Measurements from ENCODE around the gene ABCA7. TPM values are rescaled to one million over a fixed set of nuclear protein-coding genes. Genes with fewer than 3 reads are reported as not detected.

ABCA7 gene
- total and polyA plus RNA-seq, 12 donors, result 2.1 to 109 (median 18.8) TPM

DNA sequence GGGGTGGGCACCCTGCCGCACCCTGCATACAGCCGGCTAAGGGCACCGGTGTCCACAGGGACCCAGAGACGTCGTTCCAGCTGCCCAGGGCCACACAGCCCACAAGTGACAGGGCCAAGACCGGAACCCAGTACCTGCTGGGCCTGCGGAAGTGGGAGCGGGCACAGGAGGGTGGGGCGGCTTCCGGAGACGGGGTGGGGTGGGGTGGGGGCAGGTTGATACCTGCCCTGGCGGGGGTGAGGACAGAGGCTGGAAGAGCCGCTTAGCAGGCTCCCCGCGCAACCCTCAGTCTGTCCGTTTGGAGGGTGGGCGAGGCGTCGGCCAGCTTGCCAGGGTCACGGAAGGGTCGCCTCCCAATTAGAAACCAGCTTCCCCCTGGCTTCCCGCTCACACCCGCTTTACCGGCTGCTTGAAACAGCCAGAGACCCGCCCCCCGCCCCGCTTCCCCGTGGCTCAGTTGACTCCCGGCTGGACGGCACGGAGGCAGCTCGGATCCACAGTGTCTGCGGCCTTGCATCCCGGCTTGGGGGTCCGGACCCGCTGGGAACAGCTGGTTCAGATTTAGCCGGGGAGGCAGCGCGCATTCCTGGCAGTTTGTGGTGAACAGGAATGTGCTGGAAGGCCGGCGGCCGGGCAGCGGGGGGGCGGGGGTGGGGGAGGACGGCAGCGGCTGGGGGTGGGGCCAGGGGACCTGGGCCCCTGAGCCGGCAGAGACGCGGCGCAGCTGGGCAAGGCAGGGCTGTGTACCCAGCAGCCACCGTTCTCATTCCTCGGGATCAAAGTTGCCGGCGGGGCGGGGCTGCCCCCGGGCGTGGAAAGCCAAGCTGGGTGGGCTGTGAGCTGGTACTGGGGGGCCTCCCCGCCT, 11.6 kb upstream of the ABCA7 start:
- H3K4me3 ChIP-seq, result peak overlapping the region in 2 of 4 donors; percentile 9 to 68
- H3K27ac ChIP-seq, result peak overlapping the region in 4 of 5 donors; percentile 35 to 92 (median 66)
- DNase-seq, result peak in 6 of 7 donors; percentile 57 to 84 (median 72)
- no peaks in the 10 kb centered on the region for H3K9me3 ChIP-seq (replicated peaks in 1 of 3)
- H3K4me1 ChIP-seq (replicated peaks in 1 of 2), result peaks cover 0 to 10% of the 10 kb centered on the region in 2 donors
- H3K27me3 ChIP-seq, result no peaks in the 10 kb centered on the region
- WGBS, 4 donors, result 13 to 28% (median 14%) methylated on average over 16 to 58 of the region's 58 CpGs
- H3K36me3 ChIP-seq (replicated peaks in 1 of 2), result peaks cover 0 to 12% of the 10 kb centered on the region in 2 donors
- intact Hi-C loops (cut with DNase I), result no loop called here
- TF ChIP-seq, protein P1, sequence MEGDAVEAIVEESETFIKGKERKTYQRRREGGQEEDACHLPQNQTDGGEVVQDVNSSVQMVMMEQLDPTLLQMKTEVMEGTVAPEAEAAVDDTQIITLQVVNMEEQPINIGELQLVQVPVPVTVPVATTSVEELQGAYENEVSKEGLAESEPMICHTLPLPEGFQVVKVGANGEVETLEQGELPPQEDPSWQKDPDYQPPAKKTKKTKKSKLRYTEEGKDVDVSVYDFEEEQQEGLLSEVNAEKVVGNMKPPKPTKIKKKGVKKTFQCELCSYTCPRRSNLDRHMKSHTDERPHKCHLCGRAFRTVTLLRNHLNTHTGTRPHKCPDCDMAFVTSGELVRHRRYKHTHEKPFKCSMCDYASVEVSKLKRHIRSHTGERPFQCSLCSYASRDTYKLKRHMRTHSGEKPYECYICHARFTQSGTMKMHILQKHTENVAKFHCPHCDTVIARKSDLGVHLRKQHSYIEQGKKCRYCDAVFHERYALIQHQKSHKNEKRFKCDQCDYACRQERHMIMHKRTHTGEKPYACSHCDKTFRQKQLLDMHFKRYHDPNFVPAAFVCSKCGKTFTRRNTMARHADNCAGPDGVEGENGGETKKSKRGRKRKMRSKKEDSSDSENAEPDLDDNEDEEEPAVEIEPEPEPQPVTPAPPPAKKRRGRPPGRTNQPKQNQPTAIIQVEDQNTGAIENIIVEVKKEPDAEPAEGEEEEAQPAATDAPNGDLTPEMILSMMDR (IDR thresholded peaks at IDR 0.05), result no peak
- peak in 1 of 2 donors; percentile 24 for TF ChIP-seq POLR2A (IDR thresholded peaks at IDR 0.05)

DNA sequence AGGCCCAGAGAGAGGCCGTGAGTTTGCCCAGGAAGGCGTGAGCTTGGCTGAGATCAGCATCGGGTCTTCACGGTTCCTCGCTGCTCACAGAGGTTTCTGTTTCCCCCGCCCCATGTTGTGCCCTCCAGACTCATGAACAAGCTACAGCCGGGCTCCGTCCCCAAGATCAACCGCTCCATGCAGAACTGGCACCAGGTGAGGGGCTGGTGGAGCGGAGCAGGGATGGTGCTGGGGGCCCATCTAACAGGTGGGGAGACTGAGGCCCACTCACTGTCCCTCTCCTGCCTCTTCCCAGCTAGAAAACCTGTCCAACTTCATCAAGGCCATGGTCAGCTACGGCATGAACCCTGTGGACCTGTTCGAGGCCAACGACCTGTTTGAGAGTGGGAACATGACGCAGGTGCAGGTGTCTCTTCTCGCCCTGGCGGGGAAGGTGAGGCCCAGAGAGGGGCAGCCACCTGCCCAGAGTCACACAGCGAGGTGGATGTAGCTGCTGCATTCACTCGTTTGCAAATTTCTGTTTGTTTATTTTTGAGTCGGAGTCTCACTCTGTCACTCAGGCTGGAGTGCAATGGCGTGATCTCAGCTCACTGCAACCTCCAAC, 7.5 kb upstream of the ABCA7 start:
- intact Hi-C loops (cut with DNase I), result no loop called here
- Histone ChIP-seq H3K4me1 (replicated peaks in 1 of 2) (peaks cover 0 to 3% of the 10 kb centered on the region in 2 donors), H3K4me3 (no peak overlapping the region), H3K27ac (no peak overlapping the region), H3K36me3 (replicated peaks in 1 of 2) (peaks cover 0 to 30% of the 10 kb centered on the region in 2 donors), H3K27me3 (no peaks in the 10 kb centered on the region), H3K9me3 (replicated peaks in 1 of 3) (no peaks in the 10 kb centered on the region)
- no peak for DNase-seq
- WGBS, 4 donors, result 79 to 89% (median 84%) methylated on average over 14 to 20 of the region's 20 CpGs
- TF ChIP-seq, protein P1 (IDR thresholded peaks at IDR 0.05), result no peak
- no peak for TF ChIP-seq POLR2A (IDR thresholded peaks at IDR 0.05)

DNA sequence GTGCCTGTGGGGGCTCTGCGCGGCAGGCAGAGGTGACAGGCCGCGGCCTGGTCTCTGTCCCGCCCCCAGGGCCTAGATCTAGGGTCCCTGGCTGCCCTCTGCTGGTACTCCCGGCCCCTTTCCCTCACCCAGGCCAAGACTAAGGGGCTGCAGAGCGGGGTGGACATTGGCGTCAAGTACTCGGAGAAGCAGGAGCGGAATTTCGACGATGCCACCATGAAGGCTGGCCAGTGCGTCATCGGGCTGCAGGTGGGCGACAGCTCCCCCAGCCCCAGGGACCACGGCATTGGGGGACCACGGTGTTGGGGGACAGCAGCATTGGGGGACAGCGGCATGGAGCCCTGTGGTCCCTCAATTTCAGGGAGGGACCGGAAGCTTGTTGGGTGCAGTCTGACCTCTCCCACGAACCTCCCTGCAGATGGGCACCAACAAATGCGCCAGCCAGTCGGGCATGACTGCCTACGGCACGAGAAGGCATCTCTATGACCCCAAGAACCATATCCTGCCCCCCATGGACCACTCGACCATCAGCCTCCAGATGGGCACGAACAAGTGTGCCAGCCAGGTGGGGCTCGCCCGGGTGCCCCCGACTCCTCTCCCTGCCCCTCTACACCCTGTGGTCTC, 3.8 kb upstream of the ABCA7 start:
- WGBS, 4 donors, result 83 to 89% (median 86%) methylated on average over 24 to 29 of the region's 29 CpGs
- H3K36me3 ChIP-seq (replicated peaks in 1 of 2), result peaks cover 0 to 33% of the 10 kb centered on the region in 2 donors
- DNase-seq, result no peak

More for the DNA sequence above, 3.8 kb upstream of the ABCA7 start:
- Histone ChIP-seq H3K4me3 (no peak overlapping the region), H3K9me3 (replicated peaks in 1 of 3) (no peaks in the 10 kb centered on the region), H3K27me3 (no peaks in the 10 kb centered on the region), H3K4me1 (replicated peaks in 1 of 2) (peaks cover 7 to 21% of the 10 kb centered on the region in 2 donors), H3K27ac (no peak overlapping the region)
- intact Hi-C loops (cut with DNase I), result no loop called here
- no peak for TF ChIP-seq POLR2A (IDR thresholded peaks at IDR 0.05)
- TF ChIP-seq, protein P1 (IDR thresholded peaks at IDR 0.05), result no peak

All from adrenal gland (tissue), 12 donors.